Left hindlimb (tissue), 1 donor: Measurements from ENCODE around the gene PRAMEF9.
"Not testable (repeated sequence)": the region's sequence is repeated elsewhere in the genome, so short reads cannot be mapped to it uniquely, and the experiment has no call there.

Source experiments
- DNase-seq: peaks from one replicate; pipeline ENCODE4 v3.0.0-alpha.2; 2018

Gene PRAMEF9

GRCh38 chr1:13171548-13171947 is at the start of gene PRAMEF9:
Gene PRAMEF9 (plus strand): TSS chr1:13171848. CDS start chr1:13175281, 3,433 bp downstream.
- DNase-seq: not testable (repeated sequence)

- not testable (repeated sequence) for DNase-seq
Observed at GRCh38 chr1:13155909-13156308, 15.7 kb upstream of the PRAMEF9 start, which contains the start of gene PRAMEF26. Gene PRAMEF26 (minus strand): TSS chr1:13156009. CDS start chr1:13153095, 2,914 bp downstream.

- not testable (repeated sequence) for DNase-seq
Observed at GRCh38 chr1:13165531-13165930, 6.1 kb upstream of the PRAMEF9 start, which contains the start of gene HNRNPCL4. Gene HNRNPCL4 (minus strand): TSS chr1:13165631. CDS start chr1:13165467, 164 bp downstream.

GRCh38 chr1:13201309-13201708 is 29.7 kb downstream of the PRAMEF9 start, which contains the start of gene PRAMEF13:
Gene PRAMEF13 (minus strand): TSS chr1:13201409. CDS start chr1:13199589, 1,820 bp downstream.
- not testable (repeated sequence) for DNase-seq

GRCh38 chr1:13208712-13209111 is 37.1 kb downstream of the PRAMEF9 start:
- not testable (repeated sequence) for DNase-seq

GRCh38 chr1:13216619-13217018 is 45.0 kb downstream of the PRAMEF9 start:
- DNase-seq: not testable (repeated sequence)

- not testable (repeated sequence) for DNase-seq
Observed at GRCh38 chr1:13219203-13219602, 47.6 kb downstream of the PRAMEF9 start.

GRCh38 chr1:13222788-13223187 is 51.1 kb downstream of the PRAMEF9 start:
- DNase-seq: not testable (repeated sequence)

- no peak for DNase-seq
Observed at GRCh38 chr1:13224480-13225060, 52.9 kb downstream of the PRAMEF9 start.

- not testable (repeated sequence) for DNase-seq
Observed at GRCh38 chr1:13225675-13226204, 54.1 kb downstream of the PRAMEF9 start, which contains the start of gene PRAMEF18. Gene PRAMEF18 (minus strand): TSS chr1:13226154. CDS start chr1:13226106, 48 bp downstream.

GRCh38 chr1:13227271-13228055 is 55.8 kb downstream of the PRAMEF9 start:
- not testable (repeated sequence) for DNase-seq

GRCh38 chr1:13228343-13228781 is 56.7 kb downstream of the PRAMEF9 start:
- DNase-seq: no peak
